Lower leg skin (tissue), 3 donors: ENCODE data around the gene SEMA4A.

Experiments
- CTCF ChIP-seq, 3 donors: fragments of 450-650 bp; IDR thresholded peaks; one replicate each; pipeline ENCODE4 v1.5.1; 2016; ENCODE audit warnings: antibody characterized with exemption in 3 of 3, mild to moderate bottlenecking in 3 of 3, moderate library complexity in 2 of 3
- POLR2A ChIP-seq, 2 donors: fragments of 450-650 bp; IDR thresholded peaks; one replicate each; pipeline ENCODE4 v1.6.1; 2016 to 2017; ENCODE audit warnings: antibody characterized with exemption in 2 of 2, mild to moderate bottlenecking in 1 of 2, moderate library complexity in 1 of 2

- TF ChIP-seq CTCF (IDR thresholded peaks at IDR 0.05) (no peak), POLR2A (IDR thresholded peaks at IDR 0.05) (no peak)
These were observed 43.1 kb upstream of the SEMA4A start for GRCh38 chr1:156110252-156110651.
